H1 (cell line): ENCODE measurements around the gene MFN1. TPM values are rescaled to one million over a fixed set of nuclear protein-coding genes. Genes with fewer than 3 reads are reported as not detected.

Source experiments
- GTF2F1 ChIP-seq: IDR thresholded peaks from 2 replicates; pipeline ENCODE4 v1.6.1; 2012; ENCODE audit warnings: low read depth, low read length, improper control_type of control experiment, borderline replicate concordance
- HDAC6 ChIP-seq: IDR thresholded peaks from one replicate; pipeline ENCODE4 v1.7.1; 2012; ENCODE audit warnings: low read depth, mild to moderate bottlenecking, inconsistent platforms, low read length, moderate library complexity
- JUN ChIP-seq: IDR thresholded peaks from 2 replicates; pipeline ENCODE4 v1.6.1; 2011; ENCODE audit warnings: low read depth, mild to moderate bottlenecking, improper control_type of control experiment, low read length
- RXRA ChIP-seq: IDR thresholded peaks from 2 replicates; pipeline ENCODE4 v1.6.1; 2011; ENCODE audit warnings: low read depth, mild to moderate bottlenecking, low read length, moderate library complexity; ENCODE audit not compliant: insufficient read depth
- SIX5 ChIP-seq: IDR thresholded peaks from 2 replicates; pipeline ENCODE4 v1.6.1; 2011; ENCODE audit warnings: mild to moderate bottlenecking, low read depth, low read length
- SP2 ChIP-seq: IDR thresholded peaks from 2 replicates; pipeline ENCODE4 v1.6.1; 2012; ENCODE audit warnings: mild to moderate bottlenecking, low read length, inconsistent platforms
- SRF ChIP-seq: IDR thresholded peaks from 2 replicates; pipeline ENCODE4 v1.6.1; 2011; ENCODE audit warnings: mild to moderate bottlenecking, low read depth, low read length, moderate library complexity
- polyA plus RNA-seq, 7 experiments: library from polyadenylated mRNA; depleted of rRNA in 3 of 7; stranded (reverse) in 5 of 7; unstranded in 2 of 7; fragments of >200 nt in 5 of 7; fragments of 200-250 nt in 2 of 7; gene quantifications; 1 replicate in 5 of 7; 2 replicates in 1 of 7; 4 replicates in 1 of 7; pipeline versions ENCODE4 v1.2.1 to v1.2.3, GENCODE V29; 2011 to 2013; ENCODE audit warnings: missing spikeins in 2 of 7, mixed read lengths in 2 of 7
- total RNA-seq: library from RNA; stranded (reverse); fragmentation: NEBNext Ultra II Directional; extraction: Animal tissue kit (Norgen Biotek cat#: 25700); gene quantifications from 2 replicates; pipeline ENCODE4 v1.2.1, GENCODE V29; 2021
- TF ChIP-seq, protein P1 (sequence below): IDR thresholded peaks from 2 replicates; pipeline ENCODE4 v1.6.1; 2011; ENCODE audit warnings: low read depth, mild to moderate bottlenecking, low read length; ENCODE audit not compliant: insufficient read depth

Gene MFN1
- total and polyA plus RNA-seq, 2 of the 8 experiments (the other 6 are each of a cell fraction or from before 2014, with no cell fraction given): 9.1 to 35.6 TPM

- TF ChIP-seq, protein P1, sequence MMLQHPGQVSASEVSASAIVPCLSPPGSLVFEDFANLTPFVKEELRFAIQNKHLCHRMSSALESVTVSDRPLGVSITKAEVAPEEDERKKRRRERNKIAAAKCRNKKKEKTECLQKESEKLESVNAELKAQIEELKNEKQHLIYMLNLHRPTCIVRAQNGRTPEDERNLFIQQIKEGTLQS: no peak
- TF ChIP-seq GTF2F1 (no peak), JUN (no peak), SIX5 (no peak), RXRA (no peak), SRF (no peak), HDAC6 (no peak), SP2 (no peak)
- TF ChIP-seq, all 59 proteins: peak for 0
Measured at GRCh38 chr3:179428876-179429548, 81.5 kb downstream of the MFN1 start (continued).
